Spleen (tissue), 11 donors: ENCODE measurements around the gene PIGV. TPM values are rescaled to one million over a fixed set of nuclear protein-coding genes. Genes with fewer than 3 reads are reported as not detected.

Experiments
- DNase-seq: peaks from one replicate; pipeline ENCODE4 v3.0.0-alpha.2; 2020
- H3K27ac ChIP-seq, 8 donors: fragments of 200-600 bp; sonication (generic) in 7 of 8; 1 replicate in 4 of 8; 2 replicates in 4 of 8; pipeline versions ENCODE4 v1.5.0 to v1.8.0; 2016 to 2021; ENCODE audit warnings: inconsistent platforms in 4 of 8, mild to moderate bottlenecking in 4 of 8, moderate library complexity in 1 of 8
- H3K27me3 ChIP-seq, 7 donors: fragments of 200-600 bp; sonication (generic) in 6 of 7; replicated peaks in 1 of 7; 1 replicate in 4 of 7; 2 replicates in 3 of 7; pipeline versions ENCODE4 v1.5.0 to v1.8.0; 2016 to 2021; ENCODE audit warnings: inconsistent platforms in 3 of 7, mild to moderate bottlenecking in 1 of 7
- H3K36me3 ChIP-seq, 6 donors: fragments of 200-600 bp; sonication (generic) in 5 of 6; 1 replicate in 4 of 6; 2 replicates in 2 of 6; pipeline versions ENCODE4 v1.5.0 to v1.8.0; 2016 to 2021; ENCODE audit warnings: inconsistent platforms in 2 of 6
- H3K4me1 ChIP-seq, 6 donors: fragments of 200-600 bp; sonication (generic) in 5 of 6; 1 replicate in 3 of 6; 2 replicates in 3 of 6; pipeline versions ENCODE4 v1.5.0 to v1.8.0; 2016 to 2021; ENCODE audit warnings: inconsistent platforms in 3 of 6
- H3K4me3 ChIP-seq, 8 donors: fragments of 200-600 bp; sonication (generic) in 7 of 8; 1 replicate in 4 of 8; 2 replicates in 4 of 8; pipeline versions ENCODE4 v1.5.0 to v1.8.0; 2016 to 2021; ENCODE audit warnings: inconsistent platforms in 4 of 8, mild to moderate bottlenecking in 4 of 8, moderate library complexity in 2 of 8
- H3K9me3 ChIP-seq, 8 donors: fragments of 200-600 bp; sonication (generic) in 7 of 8; 1 replicate in 4 of 8; 2 replicates in 4 of 8; pipeline versions ENCODE4 v1.5.0 to v1.8.0; 2016 to 2021; ENCODE audit warnings: inconsistent platforms in 4 of 8
- CTCF ChIP-seq, 11 experiments: fragments of 200-600 bp in 7 of 11; fragments of 450-650 bp in 4 of 11; sonication (generic) in 4 of 11; IDR thresholded peaks in 8 of 11; conservative IDR thresholded peaks in 3 of 11; 1 replicate in 7 of 11; 2 replicates in 4 of 11; pipeline versions ENCODE4 v1.4.0 to v1.8.0; 2016 to 2021; ENCODE audit warnings: antibody characterized with exemption in 11 of 11, inconsistent platforms in 4 of 11, mild to moderate bottlenecking in 1 of 11
- POLR2A ChIP-seq, 3 donors: fragments of 450-650 bp; IDR thresholded peaks; one replicate each; pipeline ENCODE4 v1.5.1; 2017; ENCODE audit warnings: antibody characterized with exemption in 3 of 3, mild to moderate bottlenecking in 1 of 3
- POLR2AphosphoS5 ChIP-seq, 3 donors: sonication (generic); formaldehyde crosslinking; IDR thresholded peaks; one replicate each; pipeline ENCODE4 v1.5.1; 2017; ENCODE audit warnings: antibody characterized with exemption in 3 of 3
- WGBS, 5 donors: extraction: QIAGEN DNeasy Blood & Tissue Kit in 3 of 5; methylation state at CpG; one replicate each; pipeline versions ENCODE4 v1.1.5 to v1.1.7; 2013 to 2018; 5-methylcytosine and 5-hydroxymethylcytosine counted together
- intact Hi-C: fragments of 100-400 bp; cut with DNase I; formaldehyde crosslinking; loops from one replicate; pipeline ENCODE4 v1.15.0; 2023; ENCODE audit warnings: low total_unique reads
- polyA plus RNA-seq, 3 donors: library from polyadenylated mRNA; stranded (reverse); fragments of 200-250 nt; gene quantifications; one replicate each; pipeline ENCODE4 v1.2.1, GENCODE V29; 2013
- total RNA-seq, 7 donors: library from RNA; depleted of rRNA in 3 of 7; stranded (reverse); fragments of >200 nt in 3 of 7; fragmentation: NEBNext Ultra II Directional in 4 of 7; extraction: Animal tissue kit (Norgen Biotek cat#: 25700) in 4 of 7; gene quantifications; one replicate each; pipeline versions ENCODE4 v1.1.0 to v1.2.1, GENCODE V29; 2016 to 2021
- donor health status: healthy with polysubstance abuse.
- donor health status: DM: no; HTN: no; CAD: no; lungs with moderate emphysema.
- donor health status: DM: no; HTN: no; CAD: no.
- donor health status: Bipolar disorder and iron deficiency.
- donor health status: healthy.
- donor health status: DM: no; HTN: no; CAD: no.
- donor health status: DM: yes; HTN: yes; CAD: no.

The PIGV gene
- total and polyA plus RNA-seq, 10 donors: 4.8 to 21.8 (median 10.3) TPM

GRCh38 chr1:26820784-26821269 lies 33.1 kb downstream of the PIGV start:
- DNase-seq: no peak
- H3K36me3 ChIP-seq: no peaks in the 10 kb centered on the region
- H3K27ac ChIP-seq: peak overlapping the region in 6 of 8 donors; percentile 37 to 77 (median 66)
- TF ChIP-seq POLR2A (IDR thresholded peaks at IDR 0.05): no peak
- TF ChIP-seq POLR2AphosphoS5 (IDR thresholded peaks at IDR 0.05): peak in 1 of 3 donors; percentile 29
- peak in 7 of 11 experiments; percentile 19 to 60 (median 48) for TF ChIP-seq CTCF (IDR thresholded peaks at IDR 0.05 in 8 of 11, conservative IDR thresholded peaks at IDR 0.05 in 3 of 11)
- H3K27me3 ChIP-seq: no peaks in the 10 kb centered on the region
- H3K4me1 ChIP-seq: peaks cover 14 to 42% (median 25%) of the 10 kb centered on the region in 6 donors
- H3K9me3 ChIP-seq: no peaks in the 10 kb centered on the region
- intact Hi-C loops: no loop called here
- H3K4me3 ChIP-seq: peak overlapping the region in 2 of 8 donors; percentile 2 to 49
- WGBS, 5 donors: 21 to 40% (median 29%) methylated on average over 4 of the region's 4 CpGs

GRCh38 chr1:26822737-26823395 lies 35.1 kb downstream of the PIGV start:
- no peak for TF ChIP-seq POLR2AphosphoS5 (IDR thresholded peaks at IDR 0.05)
- TF ChIP-seq POLR2A (IDR thresholded peaks at IDR 0.05): no peak
- TF ChIP-seq CTCF (IDR thresholded peaks at IDR 0.05 in 8 of 11, conservative IDR thresholded peaks at IDR 0.05 in 3 of 11): no peak
- H3K27ac ChIP-seq: no peak overlapping the region
- H3K27me3 ChIP-seq: no peaks in the 10 kb centered on the region
- peaks cover 20 to 52% (median 38%) of the 10 kb centered on the region in 6 donors for H3K4me1 ChIP-seq
- H3K36me3 ChIP-seq: no peaks in the 10 kb centered on the region
- no peak overlapping the region for H3K4me3 ChIP-seq
- intact Hi-C loops: no loop called here
- 95 to 98% (median 97%) methylated on average over 4 of the region's 4 CpGs for whole genome bisulfite sequencing, 5 donors
- no peaks in the 10 kb centered on the region for H3K9me3 ChIP-seq
- no peak for DNase-seq

GRCh38 chr1:26824731-26825130 lies 37.0 kb downstream of the PIGV start:
- peaks cover 0 to 7% (median 0%) of the 10 kb centered on the region in 6 donors for H3K36me3 ChIP-seq
- H3K9me3 ChIP-seq: no peaks in the 10 kb centered on the region
- intact Hi-C loops: no loop called here
- H3K4me3 ChIP-seq: no peak overlapping the region
- H3K27me3 ChIP-seq: no peaks in the 10 kb centered on the region
- peaks cover 39 to 70% (median 56%) of the 10 kb centered on the region in 6 donors for H3K4me1 ChIP-seq
- no peak for TF ChIP-seq POLR2A (IDR thresholded peaks at IDR 0.05)
- TF ChIP-seq POLR2AphosphoS5 (IDR thresholded peaks at IDR 0.05): no peak
- no peak for TF ChIP-seq CTCF (IDR thresholded peaks at IDR 0.05 in 8 of 11, conservative IDR thresholded peaks at IDR 0.05 in 3 of 11)
- peak overlapping the region in 2 of 8 donors; percentile 93 to 94 for H3K27ac ChIP-seq
- 84 to 96% (median 90%) methylated on average over 3 of the region's 3 CpGs for WGBS, 5 donors
- no peak for DNase-seq
